Activated CD4-positive, alpha-beta T cell treated with anti-CD3 and anti-CD28 coated beads, Interleukin-2, amount 50 U/mL, for 1 hour (primary cell): ENCODE measurements around the gene PAPOLB.
A peak's percentile ranks its signal among the peaks of the same experiment; 100 is the strongest.
"Not testable (repeated sequence)": the region's sequence is repeated elsewhere in the genome, so short reads cannot be mapped to it uniquely, and the experiment has no call there.

Experiments used
- DNase-seq: peaks from one replicate; pipeline ENCODE4 v3.0.0-alpha.2; 2020

PAPOLB gene

GRCh38 chr7:4861673-4862072 lies at the start of gene PAPOLB:
PAPOLB (minus strand) TSS chr7:4862030; CDS start chr7:4861810, 220 bp downstream.
- no peak for DNase-seq

- DNase-seq, result no peak
These were observed 49.4 kb upstream of the PAPOLB start for GRCh38 chr7:4911111-4911828.

GRCh38 chr7:4906682-4907081 lies 44.9 kb upstream of the PAPOLB start:
- DNase-seq, result no peak

GRCh38 chr7:4905171-4905570 lies 43.3 kb upstream of the PAPOLB start:
- DNase-seq, result no peak

- no peak for DNase-seq
These were observed 42.5 kb upstream of the PAPOLB start for GRCh38 chr7:4904346-4904745.

- no peak for DNase-seq
These were observed 33.9 kb upstream of the PAPOLB start for GRCh38 chr7:4895766-4896165.

GRCh38 chr7:4894482-4894881 lies 32.7 kb upstream of the PAPOLB start:
- DNase-seq, result no peak

GRCh38 chr7:4893929-4894475 lies 32.2 kb upstream of the PAPOLB start:
- no peak for DNase-seq

- not testable (repeated sequence) for DNase-seq
These were observed 31.4 kb upstream of the PAPOLB start for GRCh38 chr7:4893188-4893587.

GRCh38 chr7:4891522-4891921 lies 29.7 kb upstream of the PAPOLB start:
- DNase-seq, result not testable (repeated sequence)

- no peak for DNase-seq
These were observed 27.9 kb upstream of the PAPOLB start for GRCh38 chr7:4889682-4890081.

GRCh38 chr7:4888161-4888560 lies 26.3 kb upstream of the PAPOLB start:
- no peak for DNase-seq

GRCh38 chr7:4886671-4887070 lies 24.8 kb upstream of the PAPOLB start:
- DNase-seq, result no peak

GRCh38 chr7:4885317-4885807 lies 23.5 kb upstream of the PAPOLB start:
- DNase-seq, result no peak

- no peak for DNase-seq
These were observed 22.3 kb upstream of the PAPOLB start for GRCh38 chr7:4884164-4884563.

- peak; percentile 83 for DNase-seq
These were observed 21.7 kb upstream of the PAPOLB start, which contains the start of gene RADIL for GRCh38 chr7:4883372-4884144. RADIL (minus strand) TSS chr7:4883716; CDS start chr7:4878139, 5,577 bp downstream.

- DNase-seq, result no peak
These were observed 21.2 kb upstream of the PAPOLB start for GRCh38 chr7:4883033-4883371.

- DNase-seq, result no peak
These were observed 20.6 kb upstream of the PAPOLB start for GRCh38 chr7:4882169-4883032.

GRCh38 chr7:4880218-4880617 lies 18.4 kb upstream of the PAPOLB start:
- DNase-seq, result no peak

- no peak for DNase-seq
These were observed 17.7 kb upstream of the PAPOLB start for GRCh38 chr7:4879396-4880081.

GRCh38 chr7:4878336-4879335 lies 16.8 kb upstream of the PAPOLB start:
- no peak for DNase-seq
